HCT116 (cell line): ENCODE results near the gene DMXL2. TPM values are rescaled to one million over a fixed set of nuclear protein-coding genes. Genes with fewer than 3 reads are reported as not detected.

Experiments used
- ATAC-seq: fragments of 200-7000 bp; cut with Tn5 transposase; 2 replicates; pipeline ENCODE4 v1.9.1; 2020; ENCODE audit warnings: mild to moderate bottlenecking, moderate library complexity
- BruUV-seq: library from RNA; stranded (reverse); fragments of 400-500 nt; replicated peaks from 2 replicates; lab custom pipeline; 2021; lab: Mats Ljungman, UMichigan
- CTCF ChIA-PET: fragments of 300-600 bp; sonication (Branson Sonifier 250); formaldehyde crosslinking; loops from one replicate; lab custom pipeline; 2021; ENCODE audit warnings: antibody characterized with exemption; lab: Charles Lee
- POLR2A ChIA-PET: fragments of 300-600, 350-600 bp; sonication (Branson Sonifier 250); formaldehyde crosslinking; loops from one replicate; lab custom pipeline; 2021; ENCODE audit warnings: antibody characterized with exemption; lab: Charles Lee
- RAD21 ChIA-PET, 2 experiments: fragments of 300-600 bp; sonication (Branson Sonifier 250); formaldehyde crosslinking; loops; one replicate each; lab custom pipeline; 2023; ENCODE audit warnings: low total read pairs in 2 of 2; ENCODE audit not compliant: uncharacterized antibody in 2 of 2, unreplicated experiment in 2 of 2, low non-redundant PET in 1 of 2; lab: Charles Lee
- DNase-seq: peaks from one replicate; pipeline ENCODE4 v3.0.0-alpha.2; 2010; ENCODE audit warnings: low read depth, low spot score
- H2AFZ ChIP-seq: fragments of 200-600 bp; shearing (Covaris generic), sonication (generic); 2 replicates; pipeline ENCODE4 v1.6.1; 2017; ENCODE audit warnings: low read depth, mixed run types, mixed read lengths, antibody characterized with exemption, low read length; ENCODE audit not compliant: poor library complexity, severe bottlenecking
- H3K27ac ChIP-seq: 2 replicates; pipeline ENCODE4 v1.5.1; 2012; ENCODE audit warnings: low read depth, low read length
- H3K27me3 ChIP-seq: fragments of 200-600 bp; sonication (generic); 2 replicates; pipeline ENCODE4 v1.6.1; 2016; ENCODE audit warnings: mixed run types, low read length, mixed read lengths; ENCODE audit not compliant: insufficient read depth
- H3K36me3 ChIP-seq, 2 experiments: fragments of 200-500 bp in 1 of 2; fragments of 200-600 bp in 1 of 2; sonication (Bioruptor generic) in 1 of 2; sonication (generic) in 1 of 2; 2 replicates each; pipeline versions ENCODE4 v1.5.1 to v1.6.1; 2014 to 2016; ENCODE audit warnings: low read length in 2 of 2, inconsistent platforms in 1 of 2, mixed read lengths in 1 of 2, mixed run types in 1 of 2; ENCODE audit not compliant: insufficient read depth in 2 of 2, control insufficient read depth in 1 of 2
- H3K4me1 ChIP-seq, 2 experiments: fragments of 200-600 bp in 1 of 2; sonication (generic) in 1 of 2; 2 replicates each; pipeline versions ENCODE4 v1.5.1 to v1.6.1; 2012 to 2017; ENCODE audit warnings: low read length in 2 of 2, inconsistent platforms in 1 of 2, mild to moderate bottlenecking in 1 of 2, mixed read lengths in 1 of 2, mixed run types in 1 of 2, moderate library complexity in 1 of 2; ENCODE audit not compliant: insufficient read depth in 2 of 2, control insufficient read depth in 1 of 2
- H3K4me2 ChIP-seq: fragments of 200-600 bp; sonication (generic); 2 replicates; pipeline ENCODE4 v1.6.1; 2017; ENCODE audit warnings: mixed run types, low read length, mixed read lengths
- H3K4me3 ChIP-seq, 2 experiments: fragments of 200-600 bp in 1 of 2; sonication (generic) in 1 of 2; replicated peaks in 1 of 2; 2 replicates each; pipeline ENCODE4 v1.5.1; 2011 to 2016; ENCODE audit warnings: low read length in 2 of 2, control low read depth in 1 of 2, low read depth in 1 of 2, mild to moderate bottlenecking in 1 of 2, mixed read lengths in 1 of 2, mixed run types in 1 of 2
- H3K79me2 ChIP-seq: fragments of 200-600 bp; sonication (generic); 2 replicates; pipeline ENCODE4 v1.6.1; 2017; ENCODE audit warnings: mild to moderate bottlenecking, mixed run types, low read length, moderate library complexity, mixed read lengths; ENCODE audit not compliant: insufficient read depth
- H3K9ac ChIP-seq: fragments of 200-600 bp; sonication (generic); 2 replicates; pipeline ENCODE4 v1.6.1; 2016; ENCODE audit warnings: low read length, mixed read lengths
- H3K9me2 ChIP-seq: fragments of 200-600 bp; sonication (generic), shearing (Covaris generic); 2 replicates; pipeline ENCODE4 v1.6.1; 2017; ENCODE audit warnings: mixed run types, mild to moderate bottlenecking, moderate library complexity; ENCODE audit not compliant: insufficient read depth
- H3K9me3 ChIP-seq, 2 experiments: fragments of 200-500 bp in 1 of 2; fragments of 200-600 bp in 1 of 2; sonication (Bioruptor generic) in 1 of 2; sonication (generic) in 1 of 2; 2 replicates each; pipeline ENCODE4 v1.6.1; 2014 to 2017; ENCODE audit warnings: low read length in 2 of 2, mixed read lengths in 2 of 2, inconsistent platforms in 1 of 2, low read depth in 1 of 2, mild to moderate bottlenecking in 1 of 2, mixed run types in 1 of 2, moderate library complexity in 1 of 2; ENCODE audit not compliant: control insufficient read depth in 1 of 2, insufficient read depth in 1 of 2
- H4K20me1 ChIP-seq: fragments of 200-600 bp; sonication (generic), shearing (Covaris generic); 2 replicates; pipeline ENCODE4 v1.6.1; 2017; ENCODE audit warnings: mixed run types, mild to moderate bottlenecking, moderate library complexity; ENCODE audit not compliant: insufficient read depth
- CBX3 ChIP-seq: IDR thresholded peaks from 2 replicates; pipeline ENCODE4 v1.6.1; 2012; ENCODE audit warnings: low read depth
- EZH2phosphoT487 ChIP-seq: fragments of 200-600 bp; IDR thresholded peaks from 2 replicates; pipeline ENCODE4 v1.6.1; 2018; ENCODE audit warnings: antibody characterized with exemption, borderline replicate concordance
- FOSL1 ChIP-seq: IDR thresholded peaks from 2 replicates; pipeline ENCODE4 v1.6.1; 2012; ENCODE audit warnings: low read depth
- JUND ChIP-seq: IDR thresholded peaks from 2 replicates; pipeline ENCODE4 v1.6.1; 2012
- POLR2A ChIP-seq: IDR thresholded peaks from 2 replicates; pipeline ENCODE4 v1.7.0; 2011; ENCODE audit warnings: borderline replicate concordance; ENCODE audit not compliant: insufficient read depth, insufficient read length; ENCODE audit errors: extremely low read depth
- RAD21 ChIP-seq: IDR thresholded peaks from 2 replicates; pipeline ENCODE4 v1.6.1; 2012; ENCODE audit warnings: low read depth, mild to moderate bottlenecking
- SIN3A ChIP-seq: IDR thresholded peaks from 2 replicates; pipeline ENCODE4 v1.6.1; 2012; ENCODE audit warnings: low read depth
- SRF ChIP-seq: IDR thresholded peaks from 2 replicates; pipeline ENCODE4 v1.6.1; 2012; ENCODE audit warnings: low read depth
- ZNF274 ChIP-seq: fragments of 200-500 bp; sonication (Bioruptor generic); IDR thresholded peaks from 2 replicates; pipeline ENCODE4 v1.6.1; 2014; ENCODE audit warnings: mild to moderate bottlenecking, low read depth, low read length, inconsistent platforms
- intact Hi-C: fragments of 100-400 bp; cut with micrococcal nuclease; formaldehyde crosslinking; loops from 2 replicates; pipeline ENCODE4 v1.10.0; 2022
- total RNA-seq: library from RNA; stranded (reverse); gene quantifications from one replicate; pipeline ENCODE4 v1.2.1, GENCODE V29; 2021; ENCODE audit not compliant: unreplicated experiment
- TF ChIP-seq, protein P1 (sequence below): IDR thresholded peaks from 2 replicates; pipeline ENCODE4 v1.6.1; 2012; ENCODE audit warnings: low read depth
- TF ChIP-seq, protein P2 (sequence below), 3 experiments: fragments of 200-600 bp in 1 of 3; sonication (generic) in 1 of 3; IDR thresholded peaks in 2 of 3; conservative IDR thresholded peaks in 1 of 3; 2 replicates each; pipeline ENCODE4 v1.5.1; 2012 to 2017; ENCODE audit warnings: low read depth in 2 of 3, low read length in 2 of 3, antibody characterized with exemption in 1 of 3, borderline replicate concordance in 1 of 3, control low read depth in 1 of 3, mild to moderate bottlenecking in 1 of 3, mixed read lengths in 1 of 3, mixed run types in 1 of 3, moderate library complexity in 1 of 3; ENCODE audit not compliant: insufficient read depth in 1 of 3
- TF ChIP-seq, protein P3 (sequence below): IDR thresholded peaks from 2 replicates; pipeline ENCODE4 v1.6.1; 2011; ENCODE audit warnings: mild to moderate bottlenecking, low read length, moderate library complexity; ENCODE audit not compliant: insufficient replicate concordance; ENCODE audit errors: extremely low read depth

DMXL2 gene
- total RNA-seq, 1 experiment from 2014 or later: 21.5 TPM

DNA sequence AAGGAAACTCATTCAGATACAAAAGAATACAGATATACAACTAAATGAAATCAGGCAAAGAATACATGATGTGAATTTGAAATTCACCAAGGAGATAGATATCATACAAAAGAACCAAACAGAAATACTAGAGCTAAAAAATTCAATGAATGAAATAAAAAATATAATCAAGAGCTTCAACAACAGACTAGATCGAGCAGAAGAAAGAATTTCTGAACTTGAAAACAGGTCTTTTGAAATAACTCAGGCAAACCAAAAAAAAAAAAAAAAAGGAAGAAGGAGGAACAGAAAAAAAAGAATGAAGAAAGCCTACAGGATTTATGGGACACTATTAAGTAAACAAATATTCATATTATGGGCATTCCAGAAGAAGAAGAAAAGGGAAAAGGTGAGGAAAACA, 137.8 kb downstream of the DMXL2 start:
- H3K27ac ChIP-seq: no peak overlapping the region
- DNase-seq (no peak), ATAC-seq (no peak)
- H3K4me2 ChIP-seq: no peak overlapping the region
- no peaks in the 10 kb centered on the region for H3K79me2 ChIP-seq
- H3K9me2 ChIP-seq: no peaks in the 10 kb centered on the region
- intact Hi-C loops: no loop called here
- no peaks in the 10 kb centered on the region for H3K27me3 ChIP-seq
- no peaks in the 10 kb centered on the region for H4K20me1 ChIP-seq
- H3K9me3 ChIP-seq: peaks cover 0 to 8% of the 10 kb centered on the region in 2 experiments; a peak in 2 of 4 replicates
- POLR2A ChIA-PET: interaction anchor here (0.7 kb wide), 1 partner anchor 19 kb away, joined by 3 read pairs; no protein-coding TSS in a partner anchor
- RAD21 ChIA-PET: no interaction called here
- no peak overlapping the region for H2AFZ ChIP-seq
- no peak overlapping the region for H3K4me3 ChIP-seq
- H3K36me3 ChIP-seq: peaks cover 4 to 6% of the 10 kb centered on the region in 2 experiments; a peak in 2 of 4 replicates
- no TSS peak for BruUV-seq
- no peaks in the 10 kb centered on the region for H3K4me1 ChIP-seq
- CTCF ChIA-PET: interaction anchor here (0.7 kb wide), 1 partner anchor 15 kb away, joined by 3 read pairs; no protein-coding TSS in a partner anchor
- H3K9ac ChIP-seq: no peak overlapping the region
- TF ChIP-seq POLR2A (no peak), CBX3 (peak; percentile 26; the same call in 1 of the 2 replicates)

DNA sequence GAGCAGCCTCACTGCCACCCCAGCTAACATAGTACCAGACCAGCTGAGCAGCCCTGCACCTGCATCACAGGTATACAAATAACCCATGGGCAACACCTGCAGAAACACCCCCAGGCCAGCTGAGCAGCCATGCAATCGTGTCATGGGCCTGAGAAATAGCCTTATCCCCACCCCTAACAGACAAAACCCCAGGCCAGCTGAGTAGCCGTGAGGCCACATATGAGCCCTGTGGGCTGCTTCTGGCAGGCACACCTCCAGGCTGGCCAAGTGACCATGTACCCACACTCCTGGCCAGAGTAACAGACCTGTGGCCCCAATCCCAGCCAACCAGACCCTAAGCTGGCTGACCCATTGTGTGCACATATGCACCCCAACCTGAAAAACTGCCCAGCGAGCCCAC, 138.6 kb downstream of the DMXL2 start:
- H3K27ac ChIP-seq: no peak overlapping the region
- RAD21 ChIA-PET: no interaction called here
- peaks cover 0 to 8% of the 10 kb centered on the region in 2 experiments; a peak in 2 of 4 replicates for H3K9me3 ChIP-seq
- POLR2A ChIA-PET: no interaction called here
- no peaks in the 10 kb centered on the region for H3K9me2 ChIP-seq
- ATAC-seq: no peak
- H3K9ac ChIP-seq: no peak overlapping the region
- no TSS peak for BruUV-seq
- H3K27me3 ChIP-seq: no peaks in the 10 kb centered on the region
- peaks cover 4 to 6% of the 10 kb centered on the region in 2 experiments; a peak in 2 of 4 replicates for H3K36me3 ChIP-seq
- intact Hi-C loops: no loop called here
- no peak overlapping the region for H3K4me3 ChIP-seq
- no peak overlapping the region for H2AFZ ChIP-seq
- CTCF ChIA-PET: no interaction called here
- DNase-seq: no peak
- H3K4me1 ChIP-seq: no peaks in the 10 kb centered on the region
- no peaks in the 10 kb centered on the region for H4K20me1 ChIP-seq
- no peak overlapping the region for H3K4me2 ChIP-seq
- H3K79me2 ChIP-seq: no peaks in the 10 kb centered on the region
- TF ChIP-seq, protein P1, sequence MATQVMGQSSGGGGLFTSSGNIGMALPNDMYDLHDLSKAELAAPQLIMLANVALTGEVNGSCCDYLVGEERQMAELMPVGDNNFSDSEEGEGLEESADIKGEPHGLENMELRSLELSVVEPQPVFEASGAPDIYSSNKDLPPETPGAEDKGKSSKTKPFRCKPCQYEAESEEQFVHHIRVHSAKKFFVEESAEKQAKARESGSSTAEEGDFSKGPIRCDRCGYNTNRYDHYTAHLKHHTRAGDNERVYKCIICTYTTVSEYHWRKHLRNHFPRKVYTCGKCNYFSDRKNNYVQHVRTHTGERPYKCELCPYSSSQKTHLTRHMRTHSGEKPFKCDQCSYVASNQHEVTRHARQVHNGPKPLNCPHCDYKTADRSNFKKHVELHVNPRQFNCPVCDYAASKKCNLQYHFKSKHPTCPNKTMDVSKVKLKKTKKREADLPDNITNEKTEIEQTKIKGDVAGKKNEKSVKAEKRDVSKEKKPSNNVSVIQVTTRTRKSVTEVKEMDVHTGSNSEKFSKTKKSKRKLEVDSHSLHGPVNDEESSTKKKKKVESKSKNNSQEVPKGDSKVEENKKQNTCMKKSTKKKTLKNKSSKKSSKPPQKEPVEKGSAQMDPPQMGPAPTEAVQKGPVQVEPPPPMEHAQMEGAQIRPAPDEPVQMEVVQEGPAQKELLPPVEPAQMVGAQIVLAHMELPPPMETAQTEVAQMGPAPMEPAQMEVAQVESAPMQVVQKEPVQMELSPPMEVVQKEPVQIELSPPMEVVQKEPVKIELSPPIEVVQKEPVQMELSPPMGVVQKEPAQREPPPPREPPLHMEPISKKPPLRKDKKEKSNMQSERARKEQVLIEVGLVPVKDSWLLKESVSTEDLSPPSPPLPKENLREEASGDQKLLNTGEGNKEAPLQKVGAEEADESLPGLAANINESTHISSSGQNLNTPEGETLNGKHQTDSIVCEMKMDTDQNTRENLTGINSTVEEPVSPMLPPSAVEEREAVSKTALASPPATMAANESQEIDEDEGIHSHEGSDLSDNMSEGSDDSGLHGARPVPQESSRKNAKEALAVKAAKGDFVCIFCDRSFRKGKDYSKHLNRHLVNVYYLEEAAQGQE: no peak
- TF ChIP-seq, protein P2, sequence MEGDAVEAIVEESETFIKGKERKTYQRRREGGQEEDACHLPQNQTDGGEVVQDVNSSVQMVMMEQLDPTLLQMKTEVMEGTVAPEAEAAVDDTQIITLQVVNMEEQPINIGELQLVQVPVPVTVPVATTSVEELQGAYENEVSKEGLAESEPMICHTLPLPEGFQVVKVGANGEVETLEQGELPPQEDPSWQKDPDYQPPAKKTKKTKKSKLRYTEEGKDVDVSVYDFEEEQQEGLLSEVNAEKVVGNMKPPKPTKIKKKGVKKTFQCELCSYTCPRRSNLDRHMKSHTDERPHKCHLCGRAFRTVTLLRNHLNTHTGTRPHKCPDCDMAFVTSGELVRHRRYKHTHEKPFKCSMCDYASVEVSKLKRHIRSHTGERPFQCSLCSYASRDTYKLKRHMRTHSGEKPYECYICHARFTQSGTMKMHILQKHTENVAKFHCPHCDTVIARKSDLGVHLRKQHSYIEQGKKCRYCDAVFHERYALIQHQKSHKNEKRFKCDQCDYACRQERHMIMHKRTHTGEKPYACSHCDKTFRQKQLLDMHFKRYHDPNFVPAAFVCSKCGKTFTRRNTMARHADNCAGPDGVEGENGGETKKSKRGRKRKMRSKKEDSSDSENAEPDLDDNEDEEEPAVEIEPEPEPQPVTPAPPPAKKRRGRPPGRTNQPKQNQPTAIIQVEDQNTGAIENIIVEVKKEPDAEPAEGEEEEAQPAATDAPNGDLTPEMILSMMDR (IDR thresholded peaks at IDR 0.05 in 2 of 3, conservative IDR thresholded peaks at IDR 0.05 in 1 of 3; ENCODE audit: borderline replicate concordance in 1 of 3, insufficient read depth in 1 of 3, low read depth in 2 of 3, low read length in 2 of 3): no peak
- no peak for TF ChIP-seq ZNF274
- no peak for TF ChIP-seq SIN3A
- no peak for TF ChIP-seq EZH2phosphoT487
- no peak for TF ChIP-seq SRF
- TF ChIP-seq POLR2A: no peak
- TF ChIP-seq RAD21: no peak
- TF ChIP-seq, protein P3, sequence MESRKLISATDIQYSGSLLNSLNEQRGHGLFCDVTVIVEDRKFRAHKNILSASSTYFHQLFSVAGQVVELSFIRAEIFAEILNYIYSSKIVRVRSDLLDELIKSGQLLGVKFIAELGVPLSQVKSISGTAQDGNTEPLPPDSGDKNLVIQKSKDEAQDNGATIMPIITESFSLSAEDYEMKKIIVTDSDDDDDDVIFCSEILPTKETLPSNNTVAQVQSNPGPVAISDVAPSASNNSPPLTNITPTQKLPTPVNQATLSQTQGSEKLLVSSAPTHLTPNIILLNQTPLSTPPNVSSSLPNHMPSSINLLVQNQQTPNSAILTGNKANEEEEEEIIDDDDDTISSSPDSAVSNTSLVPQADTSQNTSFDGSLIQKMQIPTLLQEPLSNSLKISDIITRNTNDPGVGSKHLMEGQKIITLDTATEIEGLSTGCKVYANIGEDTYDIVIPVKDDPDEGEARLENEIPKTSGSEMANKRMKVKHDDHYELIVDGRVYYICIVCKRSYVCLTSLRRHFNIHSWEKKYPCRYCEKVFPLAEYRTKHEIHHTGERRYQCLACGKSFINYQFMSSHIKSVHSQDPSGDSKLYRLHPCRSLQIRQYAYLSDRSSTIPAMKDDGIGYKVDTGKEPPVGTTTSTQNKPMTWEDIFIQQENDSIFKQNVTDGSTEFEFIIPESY: no peak
- no peak for TF ChIP-seq JUND
- TF ChIP-seq FOSL1: no peak
